PC-9 (cell line): ENCODE data around the gene MACROD2. TPM values are rescaled to one million over a fixed set of nuclear protein-coding genes. Genes with fewer than 3 reads are reported as not detected.

Source experiments
- BruUV-seq: library from RNA; stranded (reverse); fragments of 400-500 nt; replicated peaks from 2 replicates; lab custom pipeline; 2021; lab: Mats Ljungman, UMichigan
- CTCF ChIA-PET: fragments of 300-600 bp; sonication (Branson Sonifier 250); formaldehyde crosslinking; loops from one replicate; lab custom pipeline; 2022; ENCODE audit warnings: antibody characterized with exemption; lab: Charles Lee
- POLR2A ChIA-PET: fragments of 300-600 bp; sonication (Branson Sonifier 250); formaldehyde crosslinking; loops from one replicate; lab custom pipeline; 2022; ENCODE audit warnings: antibody characterized with exemption; ENCODE audit not compliant: unreplicated experiment; lab: Charles Lee
- DNase-seq, 2 experiments: peaks; one replicate each; pipeline versions ENCODE4 v3.0.0 to v3.0.0-alpha.2; 2015 to 2022; ENCODE audit warnings: mixed read lengths in 1 of 2
- H2AFZ ChIP-seq: fragments of 200-600 bp; sonication (generic); 2 replicates; pipeline ENCODE4 v1.8.1; 2017; ENCODE audit warnings: antibody characterized with exemption
- H3F3A ChIP-seq: fragments of 200-600 bp; sonication (generic); 2 replicates; pipeline ENCODE4 v1.8.1; 2017; ENCODE audit warnings: antibody characterized with exemption, mild to moderate bottlenecking, low read depth; ENCODE audit not compliant: insufficient read depth
- H3K27ac ChIP-seq: fragments of 200-600 bp; sonication (generic); 2 replicates; pipeline ENCODE4 v1.6.1; 2016; ENCODE audit warnings: mixed run types
- H3K27me3 ChIP-seq: fragments of 200-600 bp; sonication (generic); 2 replicates; pipeline ENCODE4 v1.6.1; 2016; ENCODE audit warnings: low read depth, mixed run types; ENCODE audit not compliant: insufficient read depth
- H3K36me3 ChIP-seq: fragments of 200-600 bp; sonication (generic); 2 replicates; pipeline ENCODE4 v1.6.1; 2016; ENCODE audit warnings: low read depth, mixed run types
- H3K4me1 ChIP-seq: fragments of 200-600 bp; sonication (generic); replicated peaks from 2 replicates; pipeline ENCODE4 v1.6.1; 2016; ENCODE audit warnings: mixed run types; ENCODE audit not compliant: insufficient read depth
- H3K4me2 ChIP-seq: fragments of 200-600 bp; sonication (generic); 2 replicates; pipeline ENCODE4 v1.6.1; 2017; ENCODE audit warnings: mixed run types
- H3K4me3 ChIP-seq: fragments of 200-600 bp; sonication (generic); 2 replicates; pipeline ENCODE4 v1.6.1; 2016; ENCODE audit warnings: mixed run types
- H3K79me2 ChIP-seq: fragments of 200-600 bp; sonication (generic); 2 replicates; pipeline ENCODE4 v1.6.1; 2017; ENCODE audit warnings: low read depth, mixed run types
- H3K9me2 ChIP-seq: fragments of 200-600 bp; sonication (generic); 2 replicates; pipeline ENCODE4 v1.8.1; 2017; ENCODE audit warnings: mild to moderate bottlenecking; ENCODE audit not compliant: insufficient read depth
- H3K9me3 ChIP-seq: fragments of 200-600 bp; sonication (generic); 2 replicates; pipeline ENCODE4 v1.8.1; 2016; ENCODE audit warnings: low read depth; ENCODE audit not compliant: insufficient read depth
- H4K20me1 ChIP-seq: fragments of 200-600 bp; sonication (generic); 2 replicates; pipeline ENCODE4 v1.8.1; 2017; ENCODE audit not compliant: insufficient read depth
- EZH2 ChIP-seq: fragments of 200-600 bp; sonication (generic); IDR thresholded peaks from 2 replicates; pipeline ENCODE4 v1.8.0; 2017; ENCODE audit warnings: antibody characterized with exemption, low read depth
- intact Hi-C: fragments of 100-400 bp; cut with micrococcal nuclease; formaldehyde crosslinking; loops from one replicate; pipeline ENCODE4 v1.10.0; 2022; ENCODE audit not compliant: unreplicated experiment
- total RNA-seq: library from RNA; stranded (reverse); gene quantifications from 2 replicates; pipeline ENCODE4 v1.2.3, GENCODE V29; 2021
- TF ChIP-seq, protein P1 (sequence below): fragments of 200-600 bp; sonication (generic); conservative IDR thresholded peaks from 2 replicates; pipeline ENCODE4 v1.6.1; 2017; ENCODE audit warnings: mixed run types, antibody characterized with exemption, mild to moderate bottlenecking, moderate library complexity

The MACROD2 gene
- total RNA-seq, 1 experiment from 2014 or later: 11.4 TPM

DNA sequence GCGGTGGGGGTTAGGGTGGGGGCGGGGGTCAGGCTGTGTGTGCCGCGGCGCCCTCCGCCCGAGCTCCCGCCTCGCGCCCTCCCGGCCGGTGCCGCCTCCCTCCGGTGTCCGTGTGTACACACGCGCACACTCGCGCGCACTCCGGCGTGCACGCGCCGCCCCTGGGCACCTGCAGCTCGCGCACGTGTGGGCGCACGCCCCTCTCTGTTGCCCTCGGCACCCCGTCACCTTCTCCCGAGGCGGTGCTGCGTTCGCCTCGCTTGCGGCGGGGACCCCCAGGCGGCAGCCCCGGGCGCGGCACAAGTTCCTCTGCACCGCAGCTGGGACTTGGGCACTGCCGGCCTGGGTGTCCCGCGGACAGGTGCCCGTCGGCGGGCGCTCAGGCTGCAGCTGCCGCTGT is 525 bp downstream of the MACROD2 start:
- peaks cover 10% of the 10 kb centered on the region for H3K4me1 ChIP-seq
- no peak for TF ChIP-seq EZH2
- TF ChIP-seq, protein P1, sequence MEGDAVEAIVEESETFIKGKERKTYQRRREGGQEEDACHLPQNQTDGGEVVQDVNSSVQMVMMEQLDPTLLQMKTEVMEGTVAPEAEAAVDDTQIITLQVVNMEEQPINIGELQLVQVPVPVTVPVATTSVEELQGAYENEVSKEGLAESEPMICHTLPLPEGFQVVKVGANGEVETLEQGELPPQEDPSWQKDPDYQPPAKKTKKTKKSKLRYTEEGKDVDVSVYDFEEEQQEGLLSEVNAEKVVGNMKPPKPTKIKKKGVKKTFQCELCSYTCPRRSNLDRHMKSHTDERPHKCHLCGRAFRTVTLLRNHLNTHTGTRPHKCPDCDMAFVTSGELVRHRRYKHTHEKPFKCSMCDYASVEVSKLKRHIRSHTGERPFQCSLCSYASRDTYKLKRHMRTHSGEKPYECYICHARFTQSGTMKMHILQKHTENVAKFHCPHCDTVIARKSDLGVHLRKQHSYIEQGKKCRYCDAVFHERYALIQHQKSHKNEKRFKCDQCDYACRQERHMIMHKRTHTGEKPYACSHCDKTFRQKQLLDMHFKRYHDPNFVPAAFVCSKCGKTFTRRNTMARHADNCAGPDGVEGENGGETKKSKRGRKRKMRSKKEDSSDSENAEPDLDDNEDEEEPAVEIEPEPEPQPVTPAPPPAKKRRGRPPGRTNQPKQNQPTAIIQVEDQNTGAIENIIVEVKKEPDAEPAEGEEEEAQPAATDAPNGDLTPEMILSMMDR: no peak
- H3K9me3 ChIP-seq: peaks cover 8% of the 10 kb centered on the region; the same call in 1 of the 2 replicates
- H3K79me2 ChIP-seq: no peaks in the 10 kb centered on the region
- H3K36me3 ChIP-seq: no peaks in the 10 kb centered on the region
- DNase-seq: peak in 1 of 2 experiments; percentile 62
- no peak overlapping the region for H3K27ac ChIP-seq
- H3K4me2 ChIP-seq: peak overlapping the region; percentile 86
- H3K4me3 ChIP-seq: peak overlapping the region; percentile 66
- no peaks in the 10 kb centered on the region for H3K27me3 ChIP-seq
- BruUV-seq: no TSS peak
- 0 out of 2 replicates have a peak, but pooled peaks cover 4% of the 10 kb centered on the region for H3F3A ChIP-seq
- CTCF ChIA-PET: no interaction called here
- H2AFZ ChIP-seq: peak overlapping the region; percentile 87
- intact Hi-C loops: loop anchor here (5.0 to 10.0 kb wide), 2 partner anchors 161 to 226 kb away; no protein-coding TSS in a partner anchor
- H3K9me2 ChIP-seq: no peaks in the 10 kb centered on the region
- POLR2A ChIA-PET: interaction anchor here (0.5 kb wide), 1 partner anchor 139 kb away, joined by 3 read pairs; no protein-coding TSS in a partner anchor
- no peaks in the 10 kb centered on the region; the same call in 1 of the 2 replicates for H4K20me1 ChIP-seq

GRCh38 chr20:13996265-13996664 is 949 bp downstream of the MACROD2 start:
- ChIA-PET CTCF (no interaction called here), POLR2A (no interaction called here)
- DNase-seq: no peak
- H3K36me3 ChIP-seq: no peaks in the 10 kb centered on the region
- peak overlapping the region; percentile 87 for H2AFZ ChIP-seq
- TF ChIP-seq, protein P1: no peak
- TF ChIP-seq EZH2: no peak
- intact Hi-C loops: loop anchor here (5.0 to 10.0 kb wide), 2 partner anchors 161 to 226 kb away; no protein-coding TSS in a partner anchor
- H3K4me2 ChIP-seq: peak overlapping the region; percentile 86
- H3K4me1 ChIP-seq: peaks cover 10% of the 10 kb centered on the region
- no peaks in the 10 kb centered on the region for H3K9me2 ChIP-seq
- no peaks in the 10 kb centered on the region; the same call in 1 of the 2 replicates for H4K20me1 ChIP-seq
- no peaks in the 10 kb centered on the region for H3K79me2 ChIP-seq
- H3K9me3 ChIP-seq: peaks cover 8% of the 10 kb centered on the region; the same call in 1 of the 2 replicates
- H3K4me3 ChIP-seq: peak overlapping the region; percentile 66
- H3K27me3 ChIP-seq: no peaks in the 10 kb centered on the region
- H3K27ac ChIP-seq: no peak overlapping the region
- 0 out of 2 replicates have a peak, but pooled peaks cover 4% of the 10 kb centered on the region for H3F3A ChIP-seq
- no TSS peak for BruUV-seq

DNA sequence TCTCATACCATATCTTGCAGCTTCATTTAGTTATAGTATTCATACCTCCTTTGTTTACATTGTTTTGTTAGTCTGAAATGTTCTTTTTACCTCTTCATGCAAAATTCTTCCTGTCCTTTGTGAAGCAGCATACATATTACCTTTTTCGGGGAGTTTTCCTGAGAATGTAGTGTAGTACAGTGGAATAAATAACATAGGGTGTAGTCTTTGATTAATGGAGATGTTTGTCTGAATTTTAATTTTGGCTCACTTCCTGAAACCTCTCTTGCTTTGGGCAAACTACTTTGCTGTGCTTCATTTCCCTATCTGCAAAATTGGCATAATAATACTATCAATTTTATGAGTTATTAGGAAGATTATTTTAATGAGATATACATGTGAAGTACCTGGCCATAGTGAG is 5.6 kb downstream of the MACROD2 start:
- no peak overlapping the region for H3K4me3 ChIP-seq
- no peaks in the 10 kb centered on the region for H3K9me2 ChIP-seq
- CTCF ChIA-PET: no interaction called here
- peaks cover 10% of the 10 kb centered on the region for H3K4me1 ChIP-seq
- no peaks in the 10 kb centered on the region; the same call in 1 of the 2 replicates for H4K20me1 ChIP-seq
- no peak overlapping the region for H3K27ac ChIP-seq
- no peak overlapping the region for H2AFZ ChIP-seq
- no peak for DNase-seq
- no TSS peak for BruUV-seq
- H3K36me3 ChIP-seq: no peaks in the 10 kb centered on the region
- H3K27me3 ChIP-seq: no peaks in the 10 kb centered on the region
- intact Hi-C loops: no loop called here
- H3F3A ChIP-seq: 0 out of 2 replicates have a peak, but pooled peaks cover 4% of the 10 kb centered on the region
- H3K4me2 ChIP-seq: no peak overlapping the region
- no peaks in the 10 kb centered on the region for H3K9me3 ChIP-seq
- POLR2A ChIA-PET: no interaction called here
- TF ChIP-seq, protein P1: no peak
- TF ChIP-seq EZH2: no peak
- no peaks in the 10 kb centered on the region for H3K79me2 ChIP-seq
